ENCODE data around the gene PARVG.

PARVG gene

GRCh38 chr22:44214187-44214586 is 33.5 kb downstream of the PARVG start:
- H3K4me1 ChIP-seq (ENCODE audit: control extremely low read depth in 1 of 4, control insufficient read depth in 4 of 4, insufficient read depth in 4 of 4, low read length in 3 of 4) = peaks cover 0 to 4% (median 0%) of the 10 kb centered on the region in 4 experiments
- no peaks in the 10 kb centered on the region for H3K27me3 ChIP-seq (replicated peaks in 2 of 5; ENCODE audit: control insufficient read depth in 4 of 5, insufficient read depth in 5 of 5, low read length in 4 of 5)
- H3K27ac ChIP-seq (ENCODE audit: insufficient read depth in 1 of 2, low read depth in 1 of 2, low read length in 2 of 2, poor library complexity in 1 of 2, severe bottlenecking in 2 of 2) = no peak overlapping the region
- no peak overlapping the region for H3K4me3 ChIP-seq (ENCODE audit: control insufficient read depth in 1 of 7, extremely low read depth in 1 of 7, insufficient read depth in 4 of 7, low read depth in 2 of 7, low read length in 6 of 7)
- DNase-seq = no peak
- ChIA-PET CTCF (no interaction called here), POLR2A (no interaction called here)
- WGBS (ENCODE audit: insufficient coverage) = 98% methylated on average over 3 of the region's 3 CpGs
- peaks cover 0 to 18% (median 5%) of the 10 kb centered on the region in 4 experiments for H3K36me3 ChIP-seq (ENCODE audit: control insufficient read depth in 4 of 4, insufficient read depth in 4 of 4, low read length in 3 of 4)
- peaks cover 0 to 9% (median 4%) of the 10 kb centered on the region in 5 experiments for H3K9me3 ChIP-seq (ENCODE audit: control extremely low read depth in 1 of 5, control insufficient read depth in 4 of 5, insufficient read depth in 2 of 5, low read depth in 1 of 5, low read length in 4 of 5)

GRCh38 chr22:44214764-44215163 is 34.0 kb downstream of the PARVG start:
- DNase-seq = no peak
- H3K4me1 ChIP-seq (ENCODE audit: control extremely low read depth in 1 of 4, control insufficient read depth in 4 of 4, insufficient read depth in 4 of 4, low read length in 3 of 4) = peaks cover 0 to 4% (median 0%) of the 10 kb centered on the region in 4 experiments

GRCh38 chr22:44215287-44215686 is 34.6 kb downstream of the PARVG start:
- 100% methylated on average over 1 of the region's 4 CpGs for WGBS (ENCODE audit: insufficient coverage)
- Histone ChIP-seq H3K27ac (ENCODE audit: insufficient read depth in 1 of 2, low read depth in 1 of 2, low read length in 2 of 2, poor library complexity in 1 of 2, severe bottlenecking in 2 of 2) (no peak overlapping the region), H3K4me3 (ENCODE audit: control insufficient read depth in 1 of 7, extremely low read depth in 1 of 7, insufficient read depth in 4 of 7, low read depth in 2 of 7, low read length in 6 of 7) (no peak overlapping the region), H3K4me1 (ENCODE audit: control extremely low read depth in 1 of 4, control insufficient read depth in 4 of 4, insufficient read depth in 4 of 4, low read length in 3 of 4) (peaks cover 0 to 4% (median 0%) of the 10 kb centered on the region in 4 experiments), H3K9me3 (ENCODE audit: control extremely low read depth in 1 of 5, control insufficient read depth in 4 of 5, insufficient read depth in 2 of 5, low read depth in 1 of 5, low read length in 4 of 5) (peaks cover 0 to 5% (median 4%) of the 10 kb centered on the region in 5 experiments), H3K27me3 (replicated peaks in 2 of 5; ENCODE audit: control insufficient read depth in 4 of 5, insufficient read depth in 5 of 5, low read length in 4 of 5) (no peaks in the 10 kb centered on the region), H3K36me3 (ENCODE audit: control insufficient read depth in 4 of 4, insufficient read depth in 4 of 4, low read length in 3 of 4) (peaks cover 0 to 11% (median 2%) of the 10 kb centered on the region in 4 experiments)
- CTCF ChIA-PET = no interaction called here
- no peak for DNase-seq
- POLR2A ChIA-PET = no interaction called here

More at GRCh38 chr22:44214764-44215163, 34.0 kb downstream of the PARVG start:
- ChIA-PET POLR2A (no interaction called here), CTCF (no interaction called here)
- Histone ChIP-seq H3K9me3 (ENCODE audit: control extremely low read depth in 1 of 5, control insufficient read depth in 4 of 5, insufficient read depth in 2 of 5, low read depth in 1 of 5, low read length in 4 of 5) (peaks cover 0 to 5% (median 4%) of the 10 kb centered on the region in 5 experiments), H3K27ac (ENCODE audit: insufficient read depth in 1 of 2, low read depth in 1 of 2, low read length in 2 of 2, poor library complexity in 1 of 2, severe bottlenecking in 2 of 2) (no peak overlapping the region), H3K36me3 (ENCODE audit: control insufficient read depth in 4 of 4, insufficient read depth in 4 of 4, low read length in 3 of 4) (peaks cover 0 to 14% (median 3%) of the 10 kb centered on the region in 4 experiments), H3K4me3 (ENCODE audit: control insufficient read depth in 1 of 7, extremely low read depth in 1 of 7, insufficient read depth in 4 of 7, low read depth in 2 of 7, low read length in 6 of 7) (no peak overlapping the region), H3K27me3 (replicated peaks in 2 of 5; ENCODE audit: control insufficient read depth in 4 of 5, insufficient read depth in 5 of 5, low read length in 4 of 5) (no peaks in the 10 kb centered on the region)
- WGBS (ENCODE audit: insufficient coverage) = 98% methylated on average over 5 of the region's 6 CpGs

GRCh38 chr22:44217346-44217745 is 36.6 kb downstream of the PARVG start:
- Histone ChIP-seq H3K4me3 (ENCODE audit: control insufficient read depth in 1 of 7, extremely low read depth in 1 of 7, insufficient read depth in 4 of 7, low read depth in 2 of 7, low read length in 6 of 7) (no peak overlapping the region), H3K9me3 (ENCODE audit: control extremely low read depth in 1 of 5, control insufficient read depth in 4 of 5, insufficient read depth in 2 of 5, low read depth in 1 of 5, low read length in 4 of 5) (peaks cover 0 to 5% (median 4%) of the 10 kb centered on the region in 5 experiments), H3K27me3 (replicated peaks in 2 of 5; ENCODE audit: control insufficient read depth in 4 of 5, insufficient read depth in 5 of 5, low read length in 4 of 5) (no peaks in the 10 kb centered on the region), H3K4me1 (ENCODE audit: control extremely low read depth in 1 of 4, control insufficient read depth in 4 of 4, insufficient read depth in 4 of 4, low read length in 3 of 4) (no peaks in the 10 kb centered on the region), H3K27ac (ENCODE audit: insufficient read depth in 1 of 2, low read depth in 1 of 2, low read length in 2 of 2, poor library complexity in 1 of 2, severe bottlenecking in 2 of 2) (no peak overlapping the region), H3K36me3 (ENCODE audit: control insufficient read depth in 4 of 4, insufficient read depth in 4 of 4, low read length in 3 of 4) (peaks cover 0 to 11% (median 2%) of the 10 kb centered on the region in 4 experiments)
- CTCF ChIA-PET = no interaction called here
- DNase-seq = no peak
- POLR2A ChIA-PET = no interaction called here
- 88% methylated on average over 7 of the region's 7 CpGs for WGBS (ENCODE audit: insufficient coverage)

- ChIA-PET POLR2A (no interaction called here), CTCF (no interaction called here)
- Histone ChIP-seq H3K9me3 (ENCODE audit: control extremely low read depth in 1 of 5, control insufficient read depth in 4 of 5, insufficient read depth in 2 of 5, low read depth in 1 of 5, low read length in 4 of 5) (peaks cover 0 to 5% (median 4%) of the 10 kb centered on the region in 5 experiments), H3K27me3 (replicated peaks in 2 of 5; ENCODE audit: control insufficient read depth in 4 of 5, insufficient read depth in 5 of 5, low read length in 4 of 5) (no peaks in the 10 kb centered on the region), H3K4me1 (ENCODE audit: control extremely low read depth in 1 of 4, control insufficient read depth in 4 of 4, insufficient read depth in 4 of 4, low read length in 3 of 4) (no peaks in the 10 kb centered on the region), H3K36me3 (ENCODE audit: control insufficient read depth in 4 of 4, insufficient read depth in 4 of 4, low read length in 3 of 4) (peaks cover 0 to 11% (median 2%) of the 10 kb centered on the region in 4 experiments), H3K4me3 (ENCODE audit: control insufficient read depth in 1 of 7, extremely low read depth in 1 of 7, insufficient read depth in 4 of 7, low read depth in 2 of 7, low read length in 6 of 7) (no peak overlapping the region), H3K27ac (ENCODE audit: insufficient read depth in 1 of 2, low read depth in 1 of 2, low read length in 2 of 2, poor library complexity in 1 of 2, severe bottlenecking in 2 of 2) (no peak overlapping the region)
- WGBS (ENCODE audit: insufficient coverage) = 90% methylated on average over 6 of the region's 6 CpGs
- no peak for DNase-seq
These were observed 37.3 kb downstream of the PARVG start for GRCh38 chr22:44218071-44218470.

GRCh38 chr22:44219101-44219870 is 38.6 kb downstream of the PARVG start:
- no peaks in the 10 kb centered on the region for H3K36me3 ChIP-seq (ENCODE audit: control insufficient read depth in 4 of 4, insufficient read depth in 4 of 4, low read length in 3 of 4)
- 100% methylated on average over 14 of the region's 21 CpGs for WGBS (ENCODE audit: insufficient coverage)
- no peaks in the 10 kb centered on the region for H3K4me1 ChIP-seq (ENCODE audit: control extremely low read depth in 1 of 4, control insufficient read depth in 4 of 4, insufficient read depth in 4 of 4, low read length in 3 of 4)
- DNase-seq = no peak
- peaks cover 0 to 5% (median 4%) of the 10 kb centered on the region in 5 experiments for H3K9me3 ChIP-seq (ENCODE audit: control extremely low read depth in 1 of 5, control insufficient read depth in 4 of 5, insufficient read depth in 2 of 5, low read depth in 1 of 5, low read length in 4 of 5)
- no peak overlapping the region for H3K27ac ChIP-seq (ENCODE audit: insufficient read depth in 1 of 2, low read depth in 1 of 2, low read length in 2 of 2, poor library complexity in 1 of 2, severe bottlenecking in 2 of 2)
- POLR2A ChIA-PET = no interaction called here
- H3K27me3 ChIP-seq (replicated peaks in 2 of 5; ENCODE audit: control insufficient read depth in 4 of 5, insufficient read depth in 5 of 5, low read length in 4 of 5) = peaks cover 0 to 3% (median 0%) of the 10 kb centered on the region in 5 experiments
- CTCF ChIA-PET = no interaction called here
- H3K4me3 ChIP-seq (ENCODE audit: control insufficient read depth in 1 of 7, extremely low read depth in 1 of 7, insufficient read depth in 4 of 7, low read depth in 2 of 7, low read length in 6 of 7) = no peak overlapping the region

Measured in common myeloid progenitor, CD34-positive (primary cell).